Smooth muscle cell (in vitro differentiated cells): ENCODE data around the gene KRT32. TPM values are rescaled to one million over a fixed set of nuclear protein-coding genes. Genes with fewer than 3 reads are reported as not detected.

ENCODE experiments used
- DNase-seq: peaks from one replicate; lab custom pipeline; 2025; ENCODE audit not compliant: unreplicated experiment; lab: John Stamatoyannopoulos, UW
- H2AFZ ChIP-seq: fragments of 200-600 bp; sonication (generic); 2 replicates; pipeline ENCODE4 v1.6.0; 2016; ENCODE audit warnings: antibody characterized with exemption, low read depth, mild to moderate bottlenecking
- H3F3A ChIP-seq: fragments of 200-600 bp; sonication (generic); 2 replicates; pipeline ENCODE4 v1.6.0; 2017; ENCODE audit warnings: antibody characterized with exemption, low read depth
- H3K27ac ChIP-seq: fragments of 200-600 bp; sonication (generic); 2 replicates; pipeline ENCODE4 v1.5.1; 2016; ENCODE audit warnings: low read depth, mild to moderate bottlenecking
- H3K27me3 ChIP-seq: fragments of 200-600 bp; sonication (generic); 2 replicates; pipeline ENCODE4 v1.6.1; 2016; ENCODE audit warnings: low read depth, mild to moderate bottlenecking
- H3K36me3 ChIP-seq: fragments of 200-600 bp; sonication (generic); 2 replicates; pipeline ENCODE4 v1.5.1; 2016; ENCODE audit warnings: low read depth
- H3K4me1 ChIP-seq: fragments of 200-600 bp; sonication (generic); 2 replicates; pipeline ENCODE4 v1.5.1; 2016; ENCODE audit warnings: low read depth
- H3K4me2 ChIP-seq: fragments of 200-600 bp; sonication (generic); 2 replicates; pipeline ENCODE4 v1.6.0; 2016; ENCODE audit warnings: mild to moderate bottlenecking
- H3K4me3 ChIP-seq: fragments of 200-600 bp; sonication (generic); 2 replicates; pipeline ENCODE4 v1.5.1; 2016; ENCODE audit warnings: mild to moderate bottlenecking
- H3K79me2 ChIP-seq: fragments of 200-600 bp; sonication (generic); 2 replicates; pipeline ENCODE4 v1.6.0; 2016; ENCODE audit warnings: low read depth, mild to moderate bottlenecking
- H3K9ac ChIP-seq: fragments of 200-600 bp; sonication (generic); 2 replicates; pipeline ENCODE4 v1.6.0; 2016; ENCODE audit warnings: low read depth
- H3K9me3 ChIP-seq: fragments of 200-600 bp; sonication (generic); replicated peaks from 2 replicates; pipeline ENCODE4 v1.5.1; 2016; ENCODE audit warnings: low read depth
- H4K20me1 ChIP-seq: fragments of 200-600 bp; sonication (generic); 2 replicates; pipeline ENCODE4 v1.6.0; 2016; ENCODE audit warnings: low read depth
- CTCF ChIP-seq: fragments of 200-600 bp; sonication (generic); IDR thresholded peaks from 2 replicates; pipeline ENCODE4 v1.5.1; 2017; ENCODE audit warnings: borderline replicate concordance, mild to moderate bottlenecking, antibody characterized with exemption; ENCODE audit not compliant: insufficient read depth, poor library complexity, severe bottlenecking
- WGBS: methylation state at CpG from one replicate; pipeline ENCODE4 v1.1.7; 2016; ENCODE audit warnings: low lambda C conversion rate; 5-methylcytosine and 5-hydroxymethylcytosine counted together
- polyA plus RNA-seq: library from polyadenylated mRNA; unstranded; fragments of >200 nt; fragmentation: Nextera tagmentation; extraction: Ambion mirVana; gene quantifications from 2 replicates; pipeline ENCODE4 v1.2.1, GENCODE V29; 2016
- total RNA-seq: library from RNA; depleted of rRNA; stranded (reverse); fragments of >200 nt; gene quantifications from 2 replicates; pipeline ENCODE4 v1.2.3, GENCODE V29; 2014

KRT32 gene
- total and polyA plus RNA-seq, 2 experiments from 2014 or later = not detected

GRCh38 chr17:41500131-41500911, 33.1 kb upstream of the KRT32 start:
- Histone ChIP-seq H4K20me1 (no peaks in the 10 kb centered on the region), H3K79me2 (no peaks in the 10 kb centered on the region), H3K27ac (no peak overlapping the region), H3K4me2 (peak overlapping the region; percentile 9), H3K9ac (no peak overlapping the region), H3K4me3 (no peak overlapping the region), H3F3A (no peaks in the 10 kb centered on the region), H2AFZ (no peak overlapping the region), H3K4me1 (no peaks in the 10 kb centered on the region), H3K27me3 (no peaks in the 10 kb centered on the region), H3K36me3 (no peaks in the 10 kb centered on the region), H3K9me3 (no peaks in the 10 kb centered on the region)
- no peak for TF ChIP-seq CTCF
- 53% methylated on average over 15 of the region's 15 CpGs for WGBS
- no peak for DNase-seq

GRCh38 chr17:41499714-41500113, 32.5 kb upstream of the KRT32 start:
- Histone ChIP-seq H3K4me1 (no peaks in the 10 kb centered on the region), H3K4me2 (peak overlapping the region; percentile 9), H3K36me3 (no peaks in the 10 kb centered on the region), H3K4me3 (no peak overlapping the region), H2AFZ (no peak overlapping the region), H4K20me1 (no peaks in the 10 kb centered on the region), H3K9ac (no peak overlapping the region), H3K27me3 (no peaks in the 10 kb centered on the region), H3K9me3 (no peaks in the 10 kb centered on the region), H3K79me2 (no peaks in the 10 kb centered on the region), H3K27ac (no peak overlapping the region), H3F3A (no peaks in the 10 kb centered on the region)
- 94% methylated on average over 5 of the region's 5 CpGs for WGBS
- TF ChIP-seq CTCF = no peak
- DNase-seq = no peak

GRCh38 chr17:41498276-41498675, 31.1 kb upstream of the KRT32 start:
- no peak overlapping the region for H3K9ac ChIP-seq
- no peak for DNase-seq
- H4K20me1 ChIP-seq = no peaks in the 10 kb centered on the region
- no peaks in the 10 kb centered on the region for H3K9me3 ChIP-seq
- no peak overlapping the region for H3K27ac ChIP-seq
- no peaks in the 10 kb centered on the region for H3K36me3 ChIP-seq
- no peak for TF ChIP-seq CTCF
- no peak overlapping the region for H2AFZ ChIP-seq
- WGBS = 85% methylated on average over 6 of the region's 6 CpGs
- H3K79me2 ChIP-seq = no peaks in the 10 kb centered on the region
- no peak overlapping the region for H3K4me2 ChIP-seq
- H3K27me3 ChIP-seq = no peaks in the 10 kb centered on the region
- H3K4me3 ChIP-seq = no peak overlapping the region
- no peaks in the 10 kb centered on the region for H3F3A ChIP-seq
- H3K4me1 ChIP-seq = no peaks in the 10 kb centered on the region
